Neural cell (in vitro differentiated cells): Measurements from ENCODE around the gene PRR16. TPM values are rescaled to one million over a fixed set of nuclear protein-coding genes. Genes with fewer than 3 reads are reported as not detected.

ENCODE experiments used
- H2AFZ ChIP-seq: fragments of 200-600, 300-800 bp; sonication (generic), shearing (Covaris generic); 2 replicates; pipeline ENCODE4 v1.6.0; 2014; ENCODE audit warnings: low read depth, mild to moderate bottlenecking, antibody characterized with exemption, low read length, moderate library complexity
- H3F3A ChIP-seq: fragments of 200-600 bp; shearing (Covaris generic); 2 replicates; pipeline ENCODE4 v1.6.1; 2016; ENCODE audit warnings: mild to moderate bottlenecking, moderate library complexity, mixed read lengths, antibody characterized with exemption, low read length; ENCODE audit not compliant: insufficient read depth, poor library complexity, severe bottlenecking
- H3K27ac ChIP-seq: fragments of 200-600, 300-800 bp; sonication (generic), shearing (Covaris generic); 2 replicates; pipeline ENCODE4 v1.5.1; 2014; ENCODE audit warnings: mild to moderate bottlenecking, low read length, moderate library complexity
- H3K27me3 ChIP-seq: fragments of 300-800, 200-600 bp; sonication (generic), shearing (Covaris generic); 2 replicates; pipeline ENCODE4 v1.6.0; 2014; ENCODE audit warnings: mild to moderate bottlenecking, low read depth, low read length, moderate library complexity; ENCODE audit not compliant: insufficient read depth
- H3K36me3 ChIP-seq: fragments of 300-800, 200-600 bp; sonication (generic), shearing (Covaris generic); 2 replicates; pipeline ENCODE4 v1.5.1; 2014; ENCODE audit warnings: mild to moderate bottlenecking, antibody characterized with exemption, low read length, moderate library complexity; ENCODE audit not compliant: insufficient read depth
- H3K4me2 ChIP-seq: fragments of 300-800, 200-600 bp; sonication (generic), shearing (Covaris generic); 2 replicates; pipeline ENCODE4 v1.6.0; 2014; ENCODE audit warnings: mild to moderate bottlenecking, low read length
- H3K4me3 ChIP-seq: fragments of 300-800, 200-600 bp; sonication (generic), shearing (Covaris generic); 2 replicates; pipeline ENCODE4 v1.5.1; 2014; ENCODE audit warnings: mild to moderate bottlenecking, low read length, moderate library complexity
- H3K79me2 ChIP-seq: fragments of 200-600 bp; shearing (Covaris generic); replicated peaks from 2 replicates; pipeline ENCODE4 v1.6.0; 2014; ENCODE audit warnings: mild to moderate bottlenecking, low read length, moderate library complexity; ENCODE audit not compliant: insufficient read depth
- H3K9ac ChIP-seq: fragments of 300-800, 200-600 bp; sonication (generic), shearing (Covaris generic); 2 replicates; pipeline ENCODE4 v1.6.1; 2016; ENCODE audit warnings: mild to moderate bottlenecking, low read length, mixed read lengths
- H3K9me2 ChIP-seq: fragments of 200-600 bp; shearing (Covaris generic); 2 replicates; pipeline ENCODE4 v1.6.1; 2016; ENCODE audit warnings: mild to moderate bottlenecking, low read length, mixed read lengths; ENCODE audit not compliant: insufficient read depth
- H3K9me3 ChIP-seq: fragments of 200-600, 300-800 bp; sonication (generic), shearing (Covaris generic); 2 replicates; pipeline ENCODE4 v1.6.1; 2016; ENCODE audit warnings: mild to moderate bottlenecking, mixed run types, low read length, moderate library complexity, mixed read lengths
- H4K20me1 ChIP-seq: fragments of 200-600 bp; shearing (Covaris generic); 2 replicates; pipeline ENCODE4 v1.6.1; 2016; ENCODE audit warnings: mild to moderate bottlenecking, mixed run types; ENCODE audit not compliant: insufficient read depth
- EP300 ChIP-seq: fragments of 450-650 bp; conservative IDR thresholded peaks from 2 replicates; pipeline ENCODE4 v1.6.1; 2014; ENCODE audit warnings: antibody characterized with exemption, mild to moderate bottlenecking, moderate library complexity; ENCODE audit not compliant: poor library complexity, severe bottlenecking
- EZH2 ChIP-seq: fragments of 200-600, 300-800 bp; shearing (Covaris generic), sonication (generic); IDR thresholded peaks from 2 replicates; pipeline ENCODE4 v1.6.1; 2014; ENCODE audit warnings: antibody characterized with exemption, low read length, borderline replicate concordance, mild to moderate bottlenecking; ENCODE audit not compliant: insufficient read depth, poor library complexity, severe bottlenecking
- MXI1 ChIP-seq: fragments of 450-650 bp; conservative IDR thresholded peaks from 2 replicates; pipeline ENCODE4 v1.6.1; 2014; ENCODE audit warnings: antibody characterized with exemption, mild to moderate bottlenecking; ENCODE audit not compliant: poor library complexity, severe bottlenecking
- POLR2AphosphoS5 ChIP-seq: IDR thresholded peaks from 2 replicates; pipeline ENCODE4 v1.6.1; 2012
- RAD21 ChIP-seq: fragments of 450-650 bp; conservative IDR thresholded peaks from 2 replicates; pipeline ENCODE4 v1.6.1; 2014; ENCODE audit warnings: antibody characterized with exemption, mild to moderate bottlenecking, moderate library complexity
- SMC3 ChIP-seq: fragments of 450-650 bp; conservative IDR thresholded peaks from 2 replicates; pipeline ENCODE4 v1.6.1; 2014; ENCODE audit warnings: antibody characterized with exemption, mild to moderate bottlenecking, moderate library complexity; ENCODE audit not compliant: poor library complexity
- TAF1 ChIP-seq: IDR thresholded peaks from 2 replicates; pipeline ENCODE4 v1.6.1; 2012; ENCODE audit warnings: low read depth
- polyA plus RNA-seq: library from polyadenylated mRNA; depleted of rRNA; stranded (reverse); fragments of >200 nt; gene quantifications from 2 replicates; pipeline ENCODE4 v1.2.3, GENCODE V29; 2014
- TF ChIP-seq, protein P1 (sequence below): IDR thresholded peaks from 2 replicates; pipeline ENCODE4 v1.6.1; 2012; ENCODE audit warnings: borderline replicate concordance
- TF ChIP-seq, protein P2 (sequence below): fragments of 450-650 bp; IDR thresholded peaks from 2 replicates; pipeline ENCODE4 v1.5.1; 2014; ENCODE audit warnings: antibody characterized with exemption, mild to moderate bottlenecking, moderate library complexity; ENCODE audit not compliant: poor library complexity, severe bottlenecking

PRR16 gene
- polyA plus RNA-seq, 1 donor from 2014 or later = 1.7 TPM

DNA sequence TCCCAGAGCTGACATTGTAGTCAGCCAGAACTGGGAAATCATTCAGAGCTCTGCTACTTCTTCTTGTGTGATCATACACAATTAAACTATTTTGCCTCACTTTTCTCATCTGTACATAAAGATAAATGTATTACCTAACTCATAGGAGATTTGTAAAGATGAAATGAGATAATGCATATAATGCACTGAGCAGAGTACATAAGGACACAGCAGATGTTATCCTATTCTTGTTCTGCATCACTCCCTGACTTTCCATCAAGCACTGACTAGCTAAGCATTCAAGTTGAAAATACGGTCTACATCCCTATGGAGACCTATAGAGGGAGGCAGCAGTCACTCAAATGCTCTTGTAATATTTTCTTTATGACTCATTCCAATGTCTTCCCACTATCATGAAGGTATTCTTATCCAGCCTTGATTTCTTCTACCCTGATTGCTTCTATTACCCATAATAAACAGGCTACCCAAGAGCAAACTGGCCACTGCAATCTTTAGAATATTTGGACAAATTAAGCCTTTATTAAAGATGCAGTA, 16.3 kb upstream of the PRR16 start:
- Histone ChIP-seq H3K79me2 (no peaks in the 10 kb centered on the region), H3K36me3 (no peaks in the 10 kb centered on the region), H2AFZ (no peak overlapping the region), H3K9me2 (no peaks in the 10 kb centered on the region), H3K4me3 (no peak overlapping the region), H4K20me1 (no peaks in the 10 kb centered on the region), H3K4me2 (no peak overlapping the region), H3F3A (no peaks in the 10 kb centered on the region), H3K9me3 (no peaks in the 10 kb centered on the region), H3K27ac (no peak overlapping the region), H3K9ac (no peak overlapping the region), H3K27me3 (no peaks in the 10 kb centered on the region)
- TF ChIP-seq, protein P1, sequence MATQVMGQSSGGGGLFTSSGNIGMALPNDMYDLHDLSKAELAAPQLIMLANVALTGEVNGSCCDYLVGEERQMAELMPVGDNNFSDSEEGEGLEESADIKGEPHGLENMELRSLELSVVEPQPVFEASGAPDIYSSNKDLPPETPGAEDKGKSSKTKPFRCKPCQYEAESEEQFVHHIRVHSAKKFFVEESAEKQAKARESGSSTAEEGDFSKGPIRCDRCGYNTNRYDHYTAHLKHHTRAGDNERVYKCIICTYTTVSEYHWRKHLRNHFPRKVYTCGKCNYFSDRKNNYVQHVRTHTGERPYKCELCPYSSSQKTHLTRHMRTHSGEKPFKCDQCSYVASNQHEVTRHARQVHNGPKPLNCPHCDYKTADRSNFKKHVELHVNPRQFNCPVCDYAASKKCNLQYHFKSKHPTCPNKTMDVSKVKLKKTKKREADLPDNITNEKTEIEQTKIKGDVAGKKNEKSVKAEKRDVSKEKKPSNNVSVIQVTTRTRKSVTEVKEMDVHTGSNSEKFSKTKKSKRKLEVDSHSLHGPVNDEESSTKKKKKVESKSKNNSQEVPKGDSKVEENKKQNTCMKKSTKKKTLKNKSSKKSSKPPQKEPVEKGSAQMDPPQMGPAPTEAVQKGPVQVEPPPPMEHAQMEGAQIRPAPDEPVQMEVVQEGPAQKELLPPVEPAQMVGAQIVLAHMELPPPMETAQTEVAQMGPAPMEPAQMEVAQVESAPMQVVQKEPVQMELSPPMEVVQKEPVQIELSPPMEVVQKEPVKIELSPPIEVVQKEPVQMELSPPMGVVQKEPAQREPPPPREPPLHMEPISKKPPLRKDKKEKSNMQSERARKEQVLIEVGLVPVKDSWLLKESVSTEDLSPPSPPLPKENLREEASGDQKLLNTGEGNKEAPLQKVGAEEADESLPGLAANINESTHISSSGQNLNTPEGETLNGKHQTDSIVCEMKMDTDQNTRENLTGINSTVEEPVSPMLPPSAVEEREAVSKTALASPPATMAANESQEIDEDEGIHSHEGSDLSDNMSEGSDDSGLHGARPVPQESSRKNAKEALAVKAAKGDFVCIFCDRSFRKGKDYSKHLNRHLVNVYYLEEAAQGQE = no peak
- TF ChIP-seq, protein P2, sequence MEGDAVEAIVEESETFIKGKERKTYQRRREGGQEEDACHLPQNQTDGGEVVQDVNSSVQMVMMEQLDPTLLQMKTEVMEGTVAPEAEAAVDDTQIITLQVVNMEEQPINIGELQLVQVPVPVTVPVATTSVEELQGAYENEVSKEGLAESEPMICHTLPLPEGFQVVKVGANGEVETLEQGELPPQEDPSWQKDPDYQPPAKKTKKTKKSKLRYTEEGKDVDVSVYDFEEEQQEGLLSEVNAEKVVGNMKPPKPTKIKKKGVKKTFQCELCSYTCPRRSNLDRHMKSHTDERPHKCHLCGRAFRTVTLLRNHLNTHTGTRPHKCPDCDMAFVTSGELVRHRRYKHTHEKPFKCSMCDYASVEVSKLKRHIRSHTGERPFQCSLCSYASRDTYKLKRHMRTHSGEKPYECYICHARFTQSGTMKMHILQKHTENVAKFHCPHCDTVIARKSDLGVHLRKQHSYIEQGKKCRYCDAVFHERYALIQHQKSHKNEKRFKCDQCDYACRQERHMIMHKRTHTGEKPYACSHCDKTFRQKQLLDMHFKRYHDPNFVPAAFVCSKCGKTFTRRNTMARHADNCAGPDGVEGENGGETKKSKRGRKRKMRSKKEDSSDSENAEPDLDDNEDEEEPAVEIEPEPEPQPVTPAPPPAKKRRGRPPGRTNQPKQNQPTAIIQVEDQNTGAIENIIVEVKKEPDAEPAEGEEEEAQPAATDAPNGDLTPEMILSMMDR = peak; percentile 26
- no peak for TF ChIP-seq MXI1
- no peak for TF ChIP-seq EZH2
- TF ChIP-seq RAD21 = peak; percentile 26
- no peak for TF ChIP-seq SMC3
- TF ChIP-seq EP300 = no peak
- no peak for TF ChIP-seq TAF1
- no peak for TF ChIP-seq POLR2AphosphoS5

- no peak overlapping the region for H3K4me3 ChIP-seq
- no peaks in the 10 kb centered on the region for H3F3A ChIP-seq
- H3K9me2 ChIP-seq = no peaks in the 10 kb centered on the region
- no peak overlapping the region for H2AFZ ChIP-seq
- TF ChIP-seq MXI1 = no peak
- TF ChIP-seq, protein P1 = no peak
- no peak for TF ChIP-seq EZH2
- no peak for TF ChIP-seq EP300
- no peaks in the 10 kb centered on the region for H4K20me1 ChIP-seq
- no peaks in the 10 kb centered on the region for H3K9me3 ChIP-seq
- no peaks in the 10 kb centered on the region for H3K79me2 ChIP-seq
- no peak overlapping the region for H3K27ac ChIP-seq
- no peaks in the 10 kb centered on the region for H3K27me3 ChIP-seq
- H3K36me3 ChIP-seq = no peaks in the 10 kb centered on the region
- H3K4me2 ChIP-seq = no peak overlapping the region
- no peak overlapping the region for H3K9ac ChIP-seq
Measured at GRCh38 chr5:120449501-120449900, 14.6 kb upstream of the PRR16 start.
